Neural progenitor cell (in vitro differentiated cells): ENCODE measurements around the gene SH3BGR. TPM values are rescaled to one million over a fixed set of nuclear protein-coding genes. Genes with fewer than 3 reads are reported as not detected.

Experiments used
- DNase-seq: peaks from one replicate; pipeline ENCODE4 v3.0.0-alpha.2; 2016; ENCODE audit warnings: low spot score
- H2AFZ ChIP-seq: fragments of 200-600 bp; sonication (generic); replicated peaks from 2 replicates; pipeline ENCODE4 v1.6.1; 2016; ENCODE audit warnings: antibody characterized with exemption
- H3F3A ChIP-seq: fragments of 200-600 bp; sonication (generic); 2 replicates; pipeline ENCODE4 v1.6.1; 2016; ENCODE audit warnings: antibody characterized with exemption, low read depth
- H3K27ac ChIP-seq: fragments of 200-600 bp; sonication (generic); 2 replicates; pipeline ENCODE4 v1.5.1; 2016; ENCODE audit warnings: mild to moderate bottlenecking
- H3K27me3 ChIP-seq: fragments of 200-600 bp; sonication (generic); 2 replicates; pipeline ENCODE4 v1.6.1; 2016; ENCODE audit warnings: mild to moderate bottlenecking, moderate library complexity
- H3K36me3 ChIP-seq: fragments of 200-600 bp; sonication (generic); 2 replicates; pipeline ENCODE4 v1.5.1; 2016
- H3K4me1 ChIP-seq: fragments of 200-600 bp; sonication (generic); 2 replicates; pipeline ENCODE4 v1.6.1; 2016; ENCODE audit warnings: mixed run types
- H3K4me2 ChIP-seq: fragments of 200-600 bp; sonication (generic); 2 replicates; pipeline ENCODE4 v1.6.1; 2016
- H3K4me3 ChIP-seq: fragments of 200-600 bp; sonication (generic); 2 replicates; pipeline ENCODE4 v1.5.1; 2016
- H3K79me2 ChIP-seq: fragments of 200-600 bp; sonication (generic); 2 replicates; pipeline ENCODE4 v1.6.1; 2016; ENCODE audit warnings: low read depth
- H3K9ac ChIP-seq: fragments of 200-600 bp; sonication (generic); 2 replicates; pipeline ENCODE4 v1.6.1; 2016
- H3K9me3 ChIP-seq: fragments of 200-600 bp; sonication (generic); 2 replicates; pipeline ENCODE4 v1.5.1; 2016; ENCODE audit warnings: low read depth
- H4K20me1 ChIP-seq: fragments of 200-600 bp; sonication (generic); 2 replicates; pipeline ENCODE4 v1.6.1; 2016; ENCODE audit warnings: low read depth
- H3K27ac Mint-ChIP-seq: 3 replicates; pipeline ENCODE4 v1.8.0; 2021; ENCODE audit warnings: mixed read lengths
- H3K27me3 Mint-ChIP-seq: 2 replicates; pipeline ENCODE4 v1.8.0; 2022; ENCODE audit warnings: low read depth, mild to moderate bottlenecking, inconsistent platforms, moderate library complexity, mixed read lengths; ENCODE audit not compliant: insufficient read depth
- H3K36me3 Mint-ChIP-seq: 3 replicates; pipeline ENCODE4 v1.8.0; 2021; ENCODE audit warnings: mixed read lengths
- H3K4me1 Mint-ChIP-seq: 3 replicates; pipeline ENCODE4 v1.8.0; 2021; ENCODE audit warnings: mixed read lengths
- H3K4me3 Mint-ChIP-seq: 3 replicates; pipeline ENCODE4 v1.8.0; 2021; ENCODE audit warnings: mild to moderate bottlenecking, moderate library complexity, mixed read lengths
- H3K9me3 Mint-ChIP-seq: 3 replicates; pipeline ENCODE4 v1.8.0; 2020; ENCODE audit warnings: mixed read lengths
- CTCF ChIP-seq: fragments of 200-600 bp; sonication (generic); IDR thresholded peaks from 2 replicates; pipeline ENCODE4 v1.5.1; 2017; ENCODE audit warnings: antibody characterized with exemption, mild to moderate bottlenecking
- EZH2 ChIP-seq: fragments of 200-600 bp; sonication (generic); IDR thresholded peaks from 2 replicates; pipeline ENCODE4 v1.6.1; 2017; ENCODE audit warnings: antibody characterized with exemption, mild to moderate bottlenecking, moderate library complexity
- EZH2phosphoT487 ChIP-seq: fragments of 200-600 bp; sonication (generic); IDR thresholded peaks from 2 replicates; pipeline ENCODE4 v1.6.1; 2017; ENCODE audit warnings: antibody characterized with exemption
- total RNA-seq: library from RNA; depleted of rRNA; stranded (reverse); fragments of >200 nt; gene quantifications from 2 replicates; pipeline ENCODE4 v1.2.3, GENCODE V29; 2015; ENCODE audit warnings: low replicate concordance

SH3BGR gene
- total RNA-seq, 1 donor from 2014 or later = 12.2 TPM

DNA sequence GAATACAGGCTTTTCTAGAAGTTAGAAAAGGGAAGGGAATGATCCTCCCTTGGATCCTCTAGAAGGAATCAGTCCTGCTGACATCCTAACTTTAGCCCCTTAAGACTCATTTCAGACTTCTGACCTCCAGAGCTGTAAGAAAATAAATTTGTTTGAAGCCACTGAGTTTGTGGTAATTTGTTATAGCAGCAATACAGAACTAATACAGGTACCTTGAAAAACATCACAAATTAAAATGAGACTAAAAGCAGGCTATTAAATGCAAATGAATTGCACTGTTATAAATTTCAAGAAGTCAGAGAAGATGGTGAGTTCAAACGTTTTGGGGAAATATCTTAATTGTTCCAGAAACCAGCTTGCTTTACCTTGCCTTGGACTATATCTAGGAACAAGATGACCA is 12.5 kb upstream of the SH3BGR start:
- no peak overlapping the region for H3K27ac ChIP-seq
- H3K36me3 ChIP-seq = no peaks in the 10 kb centered on the region
- peaks cover 11% of the 10 kb centered on the region for H3K4me1 ChIP-seq
- H3K4me3 ChIP-seq = no peak overlapping the region
- Mint-ChIP-seq H3K27ac (no peak overlapping the region), H3K36me3 (peaks cover 3% of the 10 kb centered on the region), H3K9me3 (no peaks in the 10 kb centered on the region), H3K27me3 (peaks cover 2% of the 10 kb centered on the region), H3K4me3 (no peak overlapping the region), H3K4me1 (no peaks in the 10 kb centered on the region)
- no peaks in the 10 kb centered on the region for H3K27me3 ChIP-seq
- no peak overlapping the region for H3K9ac ChIP-seq
- no peaks in the 10 kb centered on the region for H4K20me1 ChIP-seq
- TF ChIP-seq EZH2 = no peak
- TF ChIP-seq CTCF = no peak
- TF ChIP-seq EZH2phosphoT487 = no peak
- no peak overlapping the region for H3K4me2 ChIP-seq
- no peaks in the 10 kb centered on the region for H3K79me2 ChIP-seq
- H2AFZ ChIP-seq = no peak overlapping the region
- DNase-seq = no peak
- no peaks in the 10 kb centered on the region for H3K9me3 ChIP-seq
- H3F3A ChIP-seq = peaks cover 3% of the 10 kb centered on the region

DNA sequence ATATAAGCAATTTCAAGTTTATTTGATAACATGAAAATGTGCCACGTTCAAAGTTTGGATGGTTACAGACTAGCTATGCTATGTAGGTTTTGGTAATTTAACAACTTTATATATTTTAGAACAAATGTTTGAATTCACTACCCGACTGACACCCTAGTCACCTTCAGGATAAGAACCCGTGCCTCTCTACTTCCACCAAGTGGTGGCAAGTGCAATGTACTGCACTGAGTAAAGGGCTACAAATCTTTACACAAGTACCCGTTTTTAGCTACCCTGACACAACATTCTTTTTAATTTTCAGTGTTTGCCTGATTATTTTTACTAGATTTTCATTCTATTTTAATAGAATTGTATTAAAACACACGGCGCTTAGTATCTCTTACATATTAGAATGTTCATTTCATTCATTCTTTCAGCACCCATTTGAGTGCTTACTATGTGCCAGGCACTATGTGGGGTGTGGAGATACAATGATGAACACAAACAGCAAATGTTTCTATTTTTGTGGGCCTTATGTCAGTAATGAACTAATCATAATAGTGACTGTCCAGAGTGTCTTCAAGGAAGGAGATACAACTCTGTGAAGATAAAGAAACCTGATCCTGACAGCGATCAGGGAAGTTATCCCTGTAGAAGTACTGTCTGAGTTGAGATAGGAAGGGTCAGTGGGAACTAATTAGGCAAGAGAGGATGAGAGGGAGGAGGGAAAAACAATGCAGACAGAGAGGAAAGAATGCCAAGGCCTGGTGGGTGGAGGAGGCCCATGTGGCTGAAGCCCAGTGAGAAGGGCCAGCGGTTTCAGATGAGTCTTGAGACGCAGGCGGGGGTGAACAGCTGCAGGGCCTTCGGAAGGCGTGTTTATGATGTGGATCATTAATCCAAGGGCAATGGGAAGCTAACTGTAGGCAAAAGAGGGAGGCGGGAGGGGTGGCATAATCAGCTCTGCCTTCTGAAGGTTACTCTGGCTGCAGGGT is 10.0 kb upstream of the SH3BGR start:
- peaks cover 13% of the 10 kb centered on the region for H3K4me1 Mint-ChIP-seq
- peaks cover 11% of the 10 kb centered on the region for H3F3A ChIP-seq
- no peak overlapping the region for H3K27ac ChIP-seq
- H3K79me2 ChIP-seq = no peaks in the 10 kb centered on the region
- peaks cover 2% of the 10 kb centered on the region for H3K27me3 Mint-ChIP-seq
- peaks cover 3% of the 10 kb centered on the region for H3K36me3 Mint-ChIP-seq
- H3K4me3 Mint-ChIP-seq = no peak overlapping the region
- no peaks in the 10 kb centered on the region for H3K9me3 Mint-ChIP-seq
- TF ChIP-seq EZH2phosphoT487 (no peak), CTCF (peak; percentile 79), EZH2 (no peak)
- H4K20me1 ChIP-seq = no peaks in the 10 kb centered on the region
- no peaks in the 10 kb centered on the region for H3K27me3 ChIP-seq
- no peak overlapping the region for H2AFZ ChIP-seq
- no peak overlapping the region for H3K27ac Mint-ChIP-seq
- no peak overlapping the region for H3K4me3 ChIP-seq
- peaks cover 24% of the 10 kb centered on the region for H3K4me1 ChIP-seq
- H3K36me3 ChIP-seq = no peaks in the 10 kb centered on the region
- H3K9me3 ChIP-seq = no peaks in the 10 kb centered on the region
- peak; percentile 59 for DNase-seq
- H3K9ac ChIP-seq = no peak overlapping the region
- peak overlapping the region; percentile 50 for H3K4me2 ChIP-seq

DNA sequence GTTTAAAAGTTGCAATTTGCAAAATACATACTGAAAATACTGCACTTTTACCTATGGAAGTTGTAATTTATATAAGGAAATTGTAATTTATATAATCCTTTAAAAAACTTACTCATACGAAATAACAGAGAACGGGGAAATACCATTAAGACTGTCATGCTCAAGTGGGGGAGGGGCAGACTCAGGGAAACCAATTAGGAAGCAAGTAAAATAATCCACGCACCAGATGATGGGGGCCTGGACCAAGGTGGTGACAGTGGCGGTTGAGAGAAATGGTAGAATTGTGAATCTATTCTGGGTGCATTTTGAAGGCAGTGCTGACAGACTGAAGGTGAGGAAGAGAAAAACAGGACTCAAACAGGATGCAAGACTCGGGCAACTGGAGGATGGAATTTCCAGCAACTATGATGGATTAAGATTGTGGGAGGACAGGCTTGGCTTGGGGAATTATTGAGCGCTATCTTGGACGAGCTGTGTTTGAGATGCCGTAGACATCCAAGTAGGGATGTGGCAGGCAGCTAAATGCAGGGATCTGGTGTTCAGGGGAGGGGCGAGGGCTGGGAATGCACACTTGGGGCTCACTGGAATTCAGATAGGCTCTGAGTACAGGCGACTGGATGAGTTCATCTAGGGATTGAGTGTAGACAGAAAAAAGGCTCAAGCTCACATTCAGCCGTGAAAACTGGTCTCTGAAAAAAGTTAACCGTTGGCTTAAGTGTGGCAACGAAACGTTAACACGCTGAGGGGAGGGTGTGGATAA is 7.2 kb upstream of the SH3BGR start:
- H3K9ac ChIP-seq = peak overlapping the region; percentile 51
- H3K79me2 ChIP-seq = no peaks in the 10 kb centered on the region
- H3K36me3 ChIP-seq = no peaks in the 10 kb centered on the region
- peaks cover 11% of the 10 kb centered on the region for H3F3A ChIP-seq
- H3K27me3 Mint-ChIP-seq = peaks cover under 1% of the 10 kb centered on the region
- H3K36me3 Mint-ChIP-seq = peaks cover 2% of the 10 kb centered on the region
- H3K4me1 Mint-ChIP-seq = peaks cover 13% of the 10 kb centered on the region
- TF ChIP-seq CTCF (no peak), EZH2 (no peak), EZH2phosphoT487 (no peak)
- no peaks in the 10 kb centered on the region for H3K9me3 ChIP-seq
- peaks cover 2% of the 10 kb centered on the region for H3K9me3 Mint-ChIP-seq
- no peaks in the 10 kb centered on the region for H3K27me3 ChIP-seq
- H3K4me2 ChIP-seq = peak overlapping the region; percentile 96
- peaks cover 24% of the 10 kb centered on the region for H3K4me1 ChIP-seq
- peak overlapping the region; percentile 92 for H3K4me3 Mint-ChIP-seq
- H3K27ac Mint-ChIP-seq = peak overlapping the region; percentile 11
- H4K20me1 ChIP-seq = no peaks in the 10 kb centered on the region
- peak; percentile 64 for DNase-seq
- no peak overlapping the region for H3K27ac ChIP-seq
- H3K4me3 ChIP-seq = peak overlapping the region; percentile 90
- peak overlapping the region; percentile 80 for H2AFZ ChIP-seq
